RWPE1 (cell line): ENCODE data around the gene TJAP1.
A peak's percentile ranks its signal among the peaks of the same experiment; 100 is the strongest.
"Not testable (repeated sequence)": the region's sequence is repeated elsewhere in the genome, so short reads cannot be mapped to it uniquely, and the experiment has no call there.

Source experiments
- CTCF ChIA-PET: fragments of 350-600 bp; sonication (Branson Sonifier 250); formaldehyde crosslinking; extraction: SDS; loops from one replicate; lab custom pipeline; 2021; lab: Yijun Ruan, JAX
- POLR2A ChIA-PET: fragments of 400-600 bp; formaldehyde crosslinking; extraction: SDS; loops from one replicate; lab custom pipeline; 2020; ENCODE audit warnings: antibody characterized with exemption; ENCODE audit not compliant: low non-redundant PET; lab: Yijun Ruan, JAX
- DNase-seq: peaks from one replicate; pipeline ENCODE4 v3.0.0; 2012; ENCODE audit warnings: low spot score
- H3K27ac ChIP-seq: fragments of 450-650 bp; 2 replicates; pipeline ENCODE4 v1.5.1; 2017
- TF ChIP-seq, protein P1 (sequence below): fragments of 450-650 bp; conservative IDR thresholded peaks from 2 replicates; pipeline ENCODE4 v1.5.1; 2017; ENCODE audit warnings: low read depth, mild to moderate bottlenecking

TJAP1 gene

DNA sequence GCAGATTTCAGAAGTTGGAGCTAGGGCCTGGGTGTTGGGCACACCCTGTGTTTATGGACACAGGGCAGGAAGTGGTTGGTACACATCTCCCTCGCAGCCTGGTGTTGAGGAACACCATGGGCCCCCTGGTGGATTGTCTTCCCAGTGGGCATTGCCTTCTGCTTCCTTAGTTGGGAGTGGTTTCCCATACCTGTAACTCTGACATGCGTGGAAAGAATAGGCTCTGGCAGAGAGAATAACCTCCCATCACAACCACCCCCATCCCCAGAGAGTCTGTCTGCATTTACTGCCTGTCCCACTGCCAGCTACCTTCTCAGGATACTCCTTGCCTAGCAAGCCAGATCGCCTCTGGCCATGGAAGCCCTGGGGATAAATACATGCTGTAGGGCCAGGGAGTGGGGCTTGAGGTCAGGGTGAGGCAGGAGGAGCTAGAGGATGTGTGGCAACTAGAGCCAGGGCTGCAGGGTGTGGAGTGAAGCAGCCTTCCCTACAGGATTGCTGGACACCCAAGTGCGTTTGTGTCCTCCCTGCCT, 18.1 kb downstream of the TJAP1 start:
- TF ChIP-seq, protein P1, sequence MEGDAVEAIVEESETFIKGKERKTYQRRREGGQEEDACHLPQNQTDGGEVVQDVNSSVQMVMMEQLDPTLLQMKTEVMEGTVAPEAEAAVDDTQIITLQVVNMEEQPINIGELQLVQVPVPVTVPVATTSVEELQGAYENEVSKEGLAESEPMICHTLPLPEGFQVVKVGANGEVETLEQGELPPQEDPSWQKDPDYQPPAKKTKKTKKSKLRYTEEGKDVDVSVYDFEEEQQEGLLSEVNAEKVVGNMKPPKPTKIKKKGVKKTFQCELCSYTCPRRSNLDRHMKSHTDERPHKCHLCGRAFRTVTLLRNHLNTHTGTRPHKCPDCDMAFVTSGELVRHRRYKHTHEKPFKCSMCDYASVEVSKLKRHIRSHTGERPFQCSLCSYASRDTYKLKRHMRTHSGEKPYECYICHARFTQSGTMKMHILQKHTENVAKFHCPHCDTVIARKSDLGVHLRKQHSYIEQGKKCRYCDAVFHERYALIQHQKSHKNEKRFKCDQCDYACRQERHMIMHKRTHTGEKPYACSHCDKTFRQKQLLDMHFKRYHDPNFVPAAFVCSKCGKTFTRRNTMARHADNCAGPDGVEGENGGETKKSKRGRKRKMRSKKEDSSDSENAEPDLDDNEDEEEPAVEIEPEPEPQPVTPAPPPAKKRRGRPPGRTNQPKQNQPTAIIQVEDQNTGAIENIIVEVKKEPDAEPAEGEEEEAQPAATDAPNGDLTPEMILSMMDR: no peak; the same call in 1 of the 2 replicates
- ChIA-PET CTCF (interaction anchor here (0.9 to 3.3 kb wide), 8 partner anchors 11 to 232 kb away, joined by 3 to 39 read pairs (median 5); no protein-coding TSS in a partner anchor), POLR2A (no interaction called here)
- H3K27ac ChIP-seq: peak overlapping the region; percentile 99
- DNase-seq: peak; percentile 53

DNA sequence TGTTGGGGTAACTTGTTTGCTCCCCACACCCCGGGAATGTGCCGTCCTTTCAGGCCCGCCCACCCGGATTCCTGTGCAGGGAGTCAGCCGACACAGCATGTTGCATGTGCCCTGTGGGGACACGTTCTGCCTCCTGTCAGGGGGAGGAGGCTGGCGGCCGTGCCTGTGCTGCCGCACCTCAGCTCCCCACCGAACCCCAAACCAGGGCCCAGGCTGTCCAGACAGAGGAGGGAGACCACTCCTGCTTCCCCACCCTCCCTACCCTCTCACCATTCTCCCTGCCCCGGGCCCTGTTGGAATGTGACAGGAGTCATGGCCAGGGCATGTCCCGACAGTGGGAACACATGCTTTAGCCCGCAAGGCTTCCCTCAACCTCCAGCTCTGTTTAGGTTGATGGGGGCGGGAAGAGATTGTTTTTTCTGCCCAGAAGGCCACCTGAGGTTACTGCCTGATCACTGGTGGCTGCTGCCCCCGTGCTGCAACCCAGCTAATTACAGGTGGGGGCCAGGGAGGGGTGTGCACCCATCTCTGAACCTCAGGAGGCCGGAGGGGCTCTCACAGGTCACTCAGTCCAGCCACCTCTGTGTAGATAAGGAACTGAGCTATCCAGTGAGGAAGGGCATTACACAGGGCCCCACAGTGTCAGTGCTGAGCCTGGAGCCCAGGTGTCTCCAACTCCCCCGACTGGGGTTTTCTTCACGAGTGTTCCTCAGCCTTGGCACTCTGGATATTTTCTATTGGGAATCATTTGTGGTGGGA, 19.2 kb downstream of the TJAP1 start:
- ChIA-PET CTCF (interaction anchor here (0.6 to 3.3 kb wide), 20 partner anchors 10 to 256 kb away, joined by 3 to 39 read pairs (median 4); partner anchors contain the start of genes DLK2 and ZNF318), POLR2A (interaction anchor here (0.6 kb wide), 1 partner anchor 127 kb away, joined by 3 read pairs; the partner anchor contains the start of gene ZNF318)
- TF ChIP-seq, protein P1: peak; percentile 90
- peak overlapping the region; percentile 99 for H3K27ac ChIP-seq
- DNase-seq: peak; percentile 93

GRCh38 chr6:43497129-43497396, 19.7 kb downstream of the TJAP1 start:
- TF ChIP-seq, protein P1: no peak
- ChIA-PET CTCF (interaction anchor here (0.7 to 3.3 kb wide), 12 partner anchors 10 to 246 kb away, joined by 3 to 39 read pairs (median 4); partner anchors contain the start of genes DLK2 and ZNF318), POLR2A (no interaction called here)
- H3K27ac ChIP-seq: peak overlapping the region; percentile 99
- no peak for DNase-seq

- DNase-seq: no peak
- H3K27ac ChIP-seq: peak overlapping the region; percentile 99
- ChIA-PET CTCF (interaction anchor here (0.6 to 3.3 kb wide), 2 partner anchors 9 to 78 kb away, joined by 4 to 39 read pairs; no protein-coding TSS in a partner anchor), POLR2A (no interaction called here)
- TF ChIP-seq, protein P1: no peak
Measured at GRCh38 chr6:43497689-43498088, 20.3 kb downstream of the TJAP1 start.

GRCh38 chr6:43498291-43498690, 20.9 kb downstream of the TJAP1 start:
- POLR2A ChIA-PET, DNase-seq, CTCF ChIA-PET: not testable (repeated sequence)
- H3K27ac ChIP-seq: peak overlapping the region; percentile 99

- DNase-seq: no peak
- TF ChIP-seq, protein P1: no peak
- H3K27ac ChIP-seq: peak overlapping the region; percentile 99
- ChIA-PET CTCF (no interaction called here), POLR2A (no interaction called here)
Measured at GRCh38 chr6:43499028-43499815, 21.9 kb downstream of the TJAP1 start.
